Measurements from ENCODE around the gene DOCK2. TPM values are rescaled to one million over a fixed set of nuclear protein-coding genes. Genes with fewer than 3 reads are reported as not detected.

Gene DOCK2
- total RNA-seq, 4 donors from 2014 or later, result 2.3 to 11.2 (median 3.2) TPM

- TF ChIP-seq, protein P1, sequence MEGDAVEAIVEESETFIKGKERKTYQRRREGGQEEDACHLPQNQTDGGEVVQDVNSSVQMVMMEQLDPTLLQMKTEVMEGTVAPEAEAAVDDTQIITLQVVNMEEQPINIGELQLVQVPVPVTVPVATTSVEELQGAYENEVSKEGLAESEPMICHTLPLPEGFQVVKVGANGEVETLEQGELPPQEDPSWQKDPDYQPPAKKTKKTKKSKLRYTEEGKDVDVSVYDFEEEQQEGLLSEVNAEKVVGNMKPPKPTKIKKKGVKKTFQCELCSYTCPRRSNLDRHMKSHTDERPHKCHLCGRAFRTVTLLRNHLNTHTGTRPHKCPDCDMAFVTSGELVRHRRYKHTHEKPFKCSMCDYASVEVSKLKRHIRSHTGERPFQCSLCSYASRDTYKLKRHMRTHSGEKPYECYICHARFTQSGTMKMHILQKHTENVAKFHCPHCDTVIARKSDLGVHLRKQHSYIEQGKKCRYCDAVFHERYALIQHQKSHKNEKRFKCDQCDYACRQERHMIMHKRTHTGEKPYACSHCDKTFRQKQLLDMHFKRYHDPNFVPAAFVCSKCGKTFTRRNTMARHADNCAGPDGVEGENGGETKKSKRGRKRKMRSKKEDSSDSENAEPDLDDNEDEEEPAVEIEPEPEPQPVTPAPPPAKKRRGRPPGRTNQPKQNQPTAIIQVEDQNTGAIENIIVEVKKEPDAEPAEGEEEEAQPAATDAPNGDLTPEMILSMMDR (IDR thresholded peaks at IDR 0.05), result no peak
- TF ChIP-seq POLR2AphosphoS5 (IDR thresholded peaks at IDR 0.05) (no peak), EP300 (IDR thresholded peaks at IDR 0.05) (no peak), POLR2A (IDR thresholded peaks at IDR 0.05) (no peak)
- H3K27ac ChIP-seq, result no peak overlapping the region
- WGBS, result 92% methylated on average over 3 of the region's 3 CpGs
- no peaks in the 10 kb centered on the region for H3K36me3 ChIP-seq
- no peak for DNase-seq (ENCODE audit: low spot score in 2 of 2)
- H3K27me3 ChIP-seq, result no peaks in the 10 kb centered on the region
- no peaks in the 10 kb centered on the region for H3K9me3 ChIP-seq
- no peaks in the 10 kb centered on the region for H3K4me1 ChIP-seq
- no peak overlapping the region for H3K4me3 ChIP-seq
Observed at GRCh38 chr5:169909945-169910344, 272.9 kb downstream of the DOCK2 start.

DNA sequence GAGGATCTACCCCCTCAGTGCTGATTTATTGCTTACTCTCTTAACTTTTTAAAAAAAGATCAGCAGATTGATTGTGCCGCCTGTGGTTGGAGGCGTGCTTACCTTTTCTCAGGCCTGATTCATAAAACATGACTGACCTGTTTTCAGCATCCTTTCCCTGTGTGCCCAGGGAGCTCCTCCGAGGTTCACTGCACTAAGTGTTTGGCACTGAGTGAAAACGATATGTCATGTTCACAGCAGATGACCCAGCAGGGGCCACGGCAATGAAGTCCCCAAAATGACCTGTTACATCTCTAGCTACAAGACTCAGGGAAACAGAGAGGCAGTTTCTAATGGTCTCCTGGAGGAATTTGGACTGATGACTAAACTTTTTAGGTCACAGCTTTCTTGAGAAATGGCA is 273.3 kb downstream of the DOCK2 start:
- Histone ChIP-seq H3K36me3 (no peaks in the 10 kb centered on the region), H3K4me1 (no peaks in the 10 kb centered on the region), H3K27ac (no peak overlapping the region), H3K9me3 (no peaks in the 10 kb centered on the region), H3K27me3 (no peaks in the 10 kb centered on the region), H3K4me3 (no peak overlapping the region)
- DNase-seq (ENCODE audit: low spot score in 2 of 2), result no peak
- TF ChIP-seq, protein P1 (IDR thresholded peaks at IDR 0.05), result no peak
- no peak for TF ChIP-seq POLR2AphosphoS5 (IDR thresholded peaks at IDR 0.05)
- TF ChIP-seq EP300 (IDR thresholded peaks at IDR 0.05), result no peak
- WGBS, result 79% methylated on average over 5 of the region's 5 CpGs

- 80% methylated on average over 4 of the region's 4 CpGs for WGBS
Observed at GRCh38 chr5:169911448-169912212, 274.6 kb downstream of the DOCK2 start.

DNA sequence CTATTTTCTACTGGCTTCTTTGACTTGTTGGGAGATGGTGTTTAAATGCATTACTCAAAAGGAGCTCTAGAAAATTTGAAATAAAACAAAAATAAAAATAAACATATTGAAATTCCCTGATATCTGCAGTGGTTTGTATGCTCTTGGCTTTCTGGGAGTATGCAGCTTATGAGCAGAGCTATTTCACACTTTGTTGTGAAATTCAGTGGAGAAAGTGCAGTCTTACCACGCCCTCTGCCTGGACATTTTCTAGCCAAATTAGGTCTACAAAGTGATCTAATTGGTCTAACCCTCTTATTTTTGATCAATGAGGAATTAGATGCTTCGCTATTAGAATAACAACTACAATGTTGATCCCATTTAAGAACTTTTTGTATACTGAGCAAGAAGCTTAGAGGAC is 276.4 kb downstream of the DOCK2 start:
- DNase-seq (ENCODE audit: low spot score in 2 of 2), result no peak
- Histone ChIP-seq H3K27me3 (no peaks in the 10 kb centered on the region), H3K4me3 (no peak overlapping the region), H3K36me3 (no peaks in the 10 kb centered on the region), H3K9me3 (no peaks in the 10 kb centered on the region), H3K4me1 (no peaks in the 10 kb centered on the region), H3K27ac (no peak overlapping the region)
- WGBS, result 84% methylated on average over 2 of the region's 2 CpGs
- TF ChIP-seq POLR2AphosphoS5 (IDR thresholded peaks at IDR 0.05), result no peak
- TF ChIP-seq EP300 (IDR thresholded peaks at IDR 0.05), result no peak
- TF ChIP-seq, protein P1 (IDR thresholded peaks at IDR 0.05), result no peak
- TF ChIP-seq POLR2A (IDR thresholded peaks at IDR 0.05), result no peak

More at GRCh38 chr5:169911448-169912212, 274.6 kb downstream of the DOCK2 start:
- no peak for DNase-seq (ENCODE audit: low spot score in 2 of 2)
- H3K4me1 ChIP-seq, result no peaks in the 10 kb centered on the region
- TF ChIP-seq, protein P1 (IDR thresholded peaks at IDR 0.05), result no peak
- no peak for TF ChIP-seq EP300 (IDR thresholded peaks at IDR 0.05)
- TF ChIP-seq POLR2A (IDR thresholded peaks at IDR 0.05), result no peak
- no peak for TF ChIP-seq POLR2AphosphoS5 (IDR thresholded peaks at IDR 0.05)
- H3K9me3 ChIP-seq, result no peaks in the 10 kb centered on the region
- H3K36me3 ChIP-seq, result no peaks in the 10 kb centered on the region
- no peak overlapping the region for H3K4me3 ChIP-seq
- H3K27ac ChIP-seq, result no peak overlapping the region
- H3K27me3 ChIP-seq, result no peaks in the 10 kb centered on the region

DNA sequence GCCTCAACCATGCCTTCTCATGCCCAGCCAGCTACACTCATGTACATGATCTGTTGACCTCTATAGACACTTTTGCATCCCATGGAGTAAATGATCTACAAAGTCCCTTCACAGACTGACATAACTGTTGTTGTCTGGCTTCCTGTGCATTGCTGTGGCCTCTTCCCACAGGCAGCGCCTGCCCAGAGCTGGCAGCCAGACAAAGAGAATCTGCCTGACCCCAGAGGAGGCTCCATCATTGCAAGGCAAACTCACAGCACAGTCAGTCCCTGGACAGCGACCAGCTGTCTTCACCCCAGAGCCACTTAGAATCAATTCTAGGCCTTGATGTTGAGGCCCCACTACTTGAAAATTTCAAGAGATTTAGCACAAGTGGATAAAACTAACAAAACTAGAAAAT is 277.7 kb downstream of the DOCK2 start:
- H3K4me3 ChIP-seq, result no peak overlapping the region
- no peak for TF ChIP-seq POLR2A (IDR thresholded peaks at IDR 0.05)
- TF ChIP-seq, protein P1 (IDR thresholded peaks at IDR 0.05), result no peak
- no peak for TF ChIP-seq EP300 (IDR thresholded peaks at IDR 0.05)
- TF ChIP-seq POLR2AphosphoS5 (IDR thresholded peaks at IDR 0.05), result no peak
- no peaks in the 10 kb centered on the region for H3K27me3 ChIP-seq
- H3K4me1 ChIP-seq, result no peaks in the 10 kb centered on the region
- no peak overlapping the region for H3K27ac ChIP-seq
- WGBS, result 44% methylated on average over 2 of the region's 2 CpGs
- H3K9me3 ChIP-seq, result no peaks in the 10 kb centered on the region
- DNase-seq (ENCODE audit: low spot score in 2 of 2), result no peak
- no peaks in the 10 kb centered on the region for H3K36me3 ChIP-seq
